LoVo (cell line): ENCODE data around the gene SCYGR2.
"Not testable (repeated sequence)": the region's sequence is repeated elsewhere in the genome, so short reads cannot be mapped to it uniquely, and the experiment has no call there.

Experiments used
- DNase-seq: peaks from one replicate; pipeline ENCODE4 v3.0.0-alpha.2; 2016; ENCODE audit warnings: low spot score

SCYGR2 gene, protein sequence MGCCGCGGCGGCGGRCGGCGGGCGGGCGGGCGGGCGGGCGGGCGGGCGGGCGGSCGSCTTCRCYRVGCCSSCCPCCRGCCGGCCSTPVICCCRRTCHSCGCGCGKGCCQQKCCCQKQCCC

DNA sequence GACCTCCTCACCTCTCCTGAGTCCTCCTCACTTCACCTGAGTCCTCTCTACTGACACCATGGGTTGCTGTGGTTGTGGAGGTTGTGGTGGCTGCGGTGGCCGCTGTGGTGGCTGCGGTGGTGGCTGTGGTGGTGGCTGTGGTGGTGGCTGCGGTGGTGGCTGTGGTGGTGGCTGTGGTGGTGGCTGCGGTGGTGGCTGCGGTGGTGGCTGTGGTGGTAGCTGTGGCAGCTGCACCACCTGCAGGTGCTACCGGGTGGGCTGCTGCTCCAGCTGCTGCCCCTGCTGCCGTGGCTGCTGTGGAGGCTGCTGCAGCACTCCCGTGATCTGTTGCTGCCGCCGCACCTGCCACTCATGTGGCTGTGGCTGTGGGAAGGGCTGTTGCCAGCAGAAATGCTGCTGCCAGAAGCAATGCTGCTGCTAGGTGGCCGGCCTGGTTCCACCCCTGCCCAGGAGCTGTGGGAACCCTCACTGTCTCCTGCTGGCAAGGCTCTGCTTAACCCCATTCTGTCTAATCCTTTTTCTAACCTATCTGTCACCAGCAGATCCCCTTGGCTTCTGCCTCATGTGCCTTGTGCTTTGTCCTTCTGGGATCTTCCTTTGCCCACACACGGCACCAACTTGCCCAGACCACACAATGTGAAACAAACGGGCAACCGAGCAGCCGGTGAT is at the start of gene SCYGR2:
Gene SCYGR2 (plus strand): TSS at position 59 of the 669 bp plus-strand sequence. CDS start 0 bp downstream, at position 59.
- not testable (repeated sequence) for DNase-seq

- DNase-seq: no peak
Measured at GRCh38 chr2:227551836-227552235, 46.9 kb upstream of the SCYGR2 start.

GRCh38 chr2:227562581-227562980 is 36.1 kb upstream of the SCYGR2 start:
- DNase-seq: no peak

DNA sequence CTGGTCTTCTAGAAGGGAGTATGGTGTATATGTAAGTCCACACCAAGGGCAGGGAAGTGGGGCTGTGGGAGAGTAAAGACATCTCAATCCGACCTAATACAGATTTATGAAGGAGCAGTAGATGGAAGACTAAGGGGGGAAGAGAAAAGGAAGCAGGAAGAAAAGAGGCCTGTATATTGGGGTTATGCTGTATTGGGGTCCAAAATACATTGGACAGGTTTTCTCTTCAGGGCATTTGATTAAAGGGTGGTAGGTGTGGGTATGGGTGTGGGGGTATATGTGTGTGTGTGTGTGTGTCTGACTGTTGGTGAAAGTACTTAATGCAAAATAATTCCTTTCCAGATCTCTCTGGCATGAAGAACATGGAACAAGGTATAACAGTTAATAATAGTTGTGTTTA is 33.6 kb upstream of the SCYGR2 start:
- DNase-seq: no peak

GRCh38 chr2:227566012-227566411 is 32.7 kb upstream of the SCYGR2 start:
- no peak for DNase-seq

- no peak for DNase-seq
Measured at GRCh38 chr2:227568852-227569169, 29.9 kb upstream of the SCYGR2 start.

DNA sequence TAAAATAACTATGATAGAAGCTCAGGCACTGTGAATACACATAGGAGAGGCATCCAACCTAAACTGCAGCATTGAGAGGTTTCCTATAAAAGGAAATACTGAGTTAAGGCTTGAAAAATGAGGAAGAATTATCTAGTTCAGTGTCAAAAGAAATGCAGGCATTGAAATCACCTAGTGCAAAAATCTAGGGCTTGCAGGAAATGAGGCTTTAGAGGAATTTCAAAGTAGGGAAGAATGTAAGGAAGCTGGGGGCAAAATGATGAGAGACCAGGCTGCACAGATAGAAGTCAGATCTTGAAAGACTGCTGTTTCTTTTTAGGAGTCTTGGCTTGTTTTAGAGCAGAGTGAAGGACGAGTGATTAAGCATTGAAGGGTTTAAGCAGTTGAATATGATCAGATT is 28.1 kb upstream of the SCYGR2 start:
- no peak for DNase-seq

DNA sequence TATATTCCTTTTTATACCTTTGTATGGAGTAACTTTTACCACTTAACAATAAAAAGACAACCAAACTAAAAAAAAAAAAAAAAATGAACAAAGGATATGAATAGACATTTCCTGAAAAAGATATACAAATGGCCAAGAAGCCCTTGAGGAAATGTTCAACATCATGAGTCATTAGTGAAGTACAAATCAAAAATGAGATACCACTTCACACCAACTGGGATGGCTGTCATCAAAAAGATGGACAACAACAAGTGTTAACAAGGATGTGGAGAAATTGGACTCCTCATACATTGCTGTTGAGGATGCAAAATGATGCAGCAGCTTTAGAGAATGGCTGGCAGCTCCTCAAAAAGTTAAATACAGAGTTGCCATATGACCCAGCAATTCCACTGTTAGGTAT is 22.6 kb upstream of the SCYGR2 start:
- DNase-seq: no peak

GRCh38 chr2:227576812-227577211 is 21.9 kb upstream of the SCYGR2 start:
- no peak for DNase-seq

- DNase-seq: no peak
Measured at GRCh38 chr2:227577555-227577954, 21.1 kb upstream of the SCYGR2 start.

GRCh38 chr2:227578642-227579041 is 20.1 kb upstream of the SCYGR2 start:
- no peak for DNase-seq

- DNase-seq: no peak
Measured at GRCh38 chr2:227579791-227580190, 18.9 kb upstream of the SCYGR2 start.

DNA sequence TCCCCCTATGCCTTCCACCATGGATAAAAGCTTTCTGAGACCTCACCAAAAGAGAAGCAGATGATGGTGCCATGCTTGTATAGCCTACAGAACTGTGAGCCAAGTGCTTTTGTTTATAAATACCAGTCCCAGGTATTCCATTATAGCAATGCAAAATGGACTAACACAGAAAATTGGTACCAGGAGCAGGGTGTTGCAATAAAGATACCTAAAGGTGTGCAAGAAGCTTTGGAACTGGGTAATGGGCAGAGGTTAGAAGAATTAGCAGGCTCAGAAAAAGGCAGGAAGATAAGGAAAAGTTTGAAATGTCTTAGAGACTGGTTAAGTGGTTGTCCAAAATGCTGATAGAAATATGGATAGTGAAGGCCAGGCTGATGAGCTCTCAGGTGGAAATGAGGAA is 16.3 kb upstream of the SCYGR2 start:
- DNase-seq: no peak

- DNase-seq: no peak
Measured at GRCh38 chr2:227592694-227593387, 5.9 kb upstream of the SCYGR2 start.

GRCh38 chr2:227595797-227596196 is 2.9 kb upstream of the SCYGR2 start:
- no peak for DNase-seq

GRCh38 chr2:227597036-227597435 is 1.7 kb upstream of the SCYGR2 start:
- DNase-seq: no peak

GRCh38 chr2:227597998-227598397 is 695 bp upstream of the SCYGR2 start:
- peak; percentile 47 for DNase-seq

- no peak for DNase-seq
Measured at GRCh38 chr2:227602358-227602757, 3.7 kb downstream of the SCYGR2 start.

GRCh38 chr2:227606476-227606875 is 7.8 kb downstream of the SCYGR2 start:
- no peak for DNase-seq

- no peak for DNase-seq
Measured at GRCh38 chr2:227607941-227608340, 9.2 kb downstream of the SCYGR2 start.

DNA sequence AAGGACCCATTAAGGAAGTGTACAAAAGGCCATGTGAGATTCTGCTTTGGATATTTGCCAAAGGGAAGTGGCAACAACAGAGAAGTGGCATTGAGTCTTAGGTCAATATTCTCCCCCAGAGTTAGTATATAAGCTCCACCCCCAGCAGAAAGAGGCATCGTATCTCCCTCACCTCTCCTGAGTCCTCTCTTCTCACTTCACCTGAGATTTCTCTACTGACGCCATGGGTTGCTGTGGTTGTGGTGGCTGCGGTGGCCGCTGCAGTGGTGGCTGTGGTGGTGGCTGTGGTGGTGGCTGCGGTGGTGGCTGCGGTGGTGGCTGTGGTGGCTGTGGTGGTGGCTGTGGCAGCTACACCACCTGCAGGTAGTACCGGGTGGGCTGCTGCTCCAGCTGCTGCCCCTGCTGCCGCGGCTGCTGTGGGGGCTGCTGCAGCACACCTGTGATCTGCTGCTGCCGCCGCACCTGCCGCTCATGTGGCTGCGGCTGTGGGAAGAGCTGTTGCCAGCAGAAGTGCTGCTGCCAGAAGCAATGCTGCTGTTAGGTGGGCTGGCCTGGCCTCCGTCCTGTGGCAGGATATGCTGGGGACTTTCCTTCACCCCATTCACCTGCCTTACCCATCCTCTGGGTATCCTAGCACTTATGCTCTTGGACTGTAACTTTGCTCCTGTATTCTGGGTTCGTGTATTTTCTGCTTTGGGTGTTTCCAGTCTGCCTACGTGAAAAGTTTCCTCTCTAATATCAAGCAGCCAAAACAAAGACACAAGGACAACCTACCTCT is 10.1 kb downstream of the SCYGR2 start:
- no peak for DNase-seq

DNA sequence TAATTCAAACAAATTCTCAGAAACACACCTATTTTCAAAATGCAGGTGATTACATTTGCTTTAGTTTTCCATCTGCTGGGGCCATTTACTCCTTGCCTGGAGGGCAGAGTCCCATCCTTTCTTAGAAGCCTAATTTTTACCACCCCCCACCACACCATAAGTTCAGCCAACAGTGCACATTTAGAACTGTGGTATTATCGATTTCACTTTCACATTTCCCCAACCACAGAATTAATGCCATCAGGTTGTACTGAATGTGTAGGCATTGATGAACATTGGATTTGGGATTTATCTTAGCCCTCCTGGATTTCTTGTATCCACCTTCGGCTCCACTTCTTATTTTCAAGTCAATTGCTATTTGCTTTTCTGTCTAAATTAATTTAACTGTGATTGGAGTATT is 11.4 kb downstream of the SCYGR2 start:
- DNase-seq: no peak
